ENCODE results near the gene AKR1E2.

Gene AKR1E2

GRCh38 chr10:4803822-4804221 lies 22.2 kb upstream of the AKR1E2 start:
- CTCF ChIA-PET: interaction anchor here (2.0 kb wide), 1 partner anchor 11 kb away, joined by 11 read pairs; no protein-coding TSS in a partner anchor
- Histone ChIP-seq H3K9me3 (ENCODE audit: control insufficient read depth, insufficient read depth, low read depth, low read length) (no peaks in the 10 kb centered on the region), H3K4me3 (ENCODE audit: low read depth, low read length) (no peak overlapping the region), H3K27ac (ENCODE audit: extremely low read depth, low read depth, low read length) (no peak overlapping the region), H3K4me1 (ENCODE audit: control insufficient read depth, insufficient read depth, low read length) (no peaks in the 10 kb centered on the region), H3K36me3 (ENCODE audit: control insufficient read depth in 2 of 2, insufficient read depth in 1 of 2, low read length in 2 of 2) (no peaks in the 10 kb centered on the region)
- TF ChIP-seq MYNN (tag by site-specific recombination; IDR thresholded peaks at IDR 0.05; ENCODE audit: borderline replicate concordance): no peak
- no peak for TF ChIP-seq PRDM1 (tag by site-specific recombination; IDR thresholded peaks at IDR 0.05)
- no peak for TF ChIP-seq ZBTB21 (tag by site-specific recombination; IDR thresholded peaks at IDR 0.05)
- TF ChIP-seq ZNF530 (tag by site-specific recombination; IDR thresholded peaks at IDR 0.05; ENCODE audit: low read depth): no peak
- no peak for TF ChIP-seq GLIS2 (tag by site-specific recombination; IDR thresholded peaks at IDR 0.05)
- no peak for TF ChIP-seq ZNF555 (tag by site-specific recombination; conservative IDR thresholded peaks at IDR 0.05)
- no peak for TF ChIP-seq TCF7L2 (IDR thresholded peaks at IDR 0.05; ENCODE audit: borderline replicate concordance, low read depth, low read length)
- TF ChIP-seq ZNF157 (tag by site-specific recombination; IDR thresholded peaks at IDR 0.05): no peak
- no peak for TF ChIP-seq AEBP2 (tag by site-specific recombination; IDR thresholded peaks at IDR 0.05; ENCODE audit: borderline replicate concordance)
- no peak for TF ChIP-seq PRDM4 (tag by site-specific recombination; IDR thresholded peaks at IDR 0.05)
- TF ChIP-seq ZSCAN16 (tag by site-specific recombination; IDR thresholded peaks at IDR 0.05): no peak
- no peak for TF ChIP-seq PRDM2 (tag by site-specific recombination; IDR thresholded peaks at IDR 0.05; ENCODE audit: borderline replicate concordance)
- TF ChIP-seq BCL6B (tag by site-specific recombination; IDR thresholded peaks at IDR 0.05): no peak
- TF ChIP-seq ZNF639 (tag by site-specific recombination; IDR thresholded peaks at IDR 0.05): no peak
- POLR2A ChIA-PET: no interaction called here

Measured in HEK293 (cell line).